22Rv1 (cell line): ENCODE results near the gene PKP2.

Experiments
- H3K27ac ChIP-seq: fragments of 450-650 bp; 2 replicates; pipeline ENCODE4 v1.5.1; 2017
- ZFX ChIP-seq: fragments of 450-650 bp; IDR thresholded peaks from 2 replicates; pipeline ENCODE4 v1.6.1; 2017; ENCODE audit warnings: antibody characterized with exemption, borderline replicate concordance
- TF ChIP-seq, protein P1 (sequence below): fragments of 450-650 bp; IDR thresholded peaks from 2 replicates; pipeline ENCODE4 v1.5.1; 2017; ENCODE audit warnings: mild to moderate bottlenecking

PKP2 gene

GRCh38 chr12:32788405-32788804 is 108.2 kb downstream of the PKP2 start:
- TF ChIP-seq ZFX = no peak
- H3K27ac ChIP-seq = no peak overlapping the region

DNA sequence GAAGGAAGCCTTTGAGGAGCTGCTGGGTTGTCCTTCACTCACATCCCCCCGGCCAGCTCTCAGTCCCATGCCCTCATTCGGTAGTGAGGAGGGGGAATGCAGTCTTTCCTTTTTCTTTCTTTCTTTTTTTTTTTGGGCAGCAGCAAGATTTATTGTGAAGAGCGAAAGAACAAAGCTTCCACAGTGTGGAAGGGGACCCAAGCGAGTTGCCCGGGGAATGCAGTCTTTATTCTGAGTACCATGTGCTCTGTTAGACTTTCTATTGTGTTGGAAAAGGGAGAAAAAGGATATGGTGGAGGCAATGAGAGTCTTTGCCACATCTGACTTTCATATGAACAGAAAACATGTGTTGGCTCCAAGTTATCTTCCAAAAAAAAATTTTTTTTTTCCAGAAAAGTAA is 111.0 kb downstream of the PKP2 start:
- H3K27ac ChIP-seq = no peak overlapping the region
- TF ChIP-seq, protein P1, sequence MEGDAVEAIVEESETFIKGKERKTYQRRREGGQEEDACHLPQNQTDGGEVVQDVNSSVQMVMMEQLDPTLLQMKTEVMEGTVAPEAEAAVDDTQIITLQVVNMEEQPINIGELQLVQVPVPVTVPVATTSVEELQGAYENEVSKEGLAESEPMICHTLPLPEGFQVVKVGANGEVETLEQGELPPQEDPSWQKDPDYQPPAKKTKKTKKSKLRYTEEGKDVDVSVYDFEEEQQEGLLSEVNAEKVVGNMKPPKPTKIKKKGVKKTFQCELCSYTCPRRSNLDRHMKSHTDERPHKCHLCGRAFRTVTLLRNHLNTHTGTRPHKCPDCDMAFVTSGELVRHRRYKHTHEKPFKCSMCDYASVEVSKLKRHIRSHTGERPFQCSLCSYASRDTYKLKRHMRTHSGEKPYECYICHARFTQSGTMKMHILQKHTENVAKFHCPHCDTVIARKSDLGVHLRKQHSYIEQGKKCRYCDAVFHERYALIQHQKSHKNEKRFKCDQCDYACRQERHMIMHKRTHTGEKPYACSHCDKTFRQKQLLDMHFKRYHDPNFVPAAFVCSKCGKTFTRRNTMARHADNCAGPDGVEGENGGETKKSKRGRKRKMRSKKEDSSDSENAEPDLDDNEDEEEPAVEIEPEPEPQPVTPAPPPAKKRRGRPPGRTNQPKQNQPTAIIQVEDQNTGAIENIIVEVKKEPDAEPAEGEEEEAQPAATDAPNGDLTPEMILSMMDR = no peak
- no peak for TF ChIP-seq ZFX

DNA sequence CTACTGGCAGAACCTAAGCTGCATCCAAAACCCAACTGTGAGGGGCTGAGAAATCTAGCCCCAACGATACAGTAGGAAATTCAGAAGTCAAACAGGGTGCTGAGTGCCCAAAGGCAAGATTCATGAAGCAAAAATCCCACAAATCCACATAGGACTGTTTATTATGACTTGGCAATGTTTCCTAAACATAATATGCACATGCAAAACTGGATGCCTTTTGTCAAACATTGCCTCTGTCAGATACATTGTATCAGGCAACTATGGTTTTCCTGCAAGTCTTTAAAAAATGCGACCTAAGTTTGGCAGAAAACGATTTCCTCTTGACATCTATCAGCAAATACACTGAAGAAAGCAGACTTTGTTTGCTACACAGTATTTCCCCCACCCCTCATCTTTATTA is 113.5 kb downstream of the PKP2 start:
- TF ChIP-seq, protein P1 = no peak
- no peak overlapping the region for H3K27ac ChIP-seq

GRCh38 chr12:32780071-32780470 is 116.5 kb downstream of the PKP2 start:
- no peak for TF ChIP-seq ZFX
- TF ChIP-seq, protein P1 = no peak
- H3K27ac ChIP-seq = no peak overlapping the region

- no peak overlapping the region for H3K27ac ChIP-seq
- no peak for TF ChIP-seq ZFX
- TF ChIP-seq, protein P1 = no peak
Measured at GRCh38 chr12:32777691-32778175, 118.8 kb downstream of the PKP2 start.

- H3K27ac ChIP-seq = no peak overlapping the region
- TF ChIP-seq, protein P1 = no peak
- TF ChIP-seq ZFX = no peak
Measured at GRCh38 chr12:32777159-32777558, 119.4 kb downstream of the PKP2 start.

DNA sequence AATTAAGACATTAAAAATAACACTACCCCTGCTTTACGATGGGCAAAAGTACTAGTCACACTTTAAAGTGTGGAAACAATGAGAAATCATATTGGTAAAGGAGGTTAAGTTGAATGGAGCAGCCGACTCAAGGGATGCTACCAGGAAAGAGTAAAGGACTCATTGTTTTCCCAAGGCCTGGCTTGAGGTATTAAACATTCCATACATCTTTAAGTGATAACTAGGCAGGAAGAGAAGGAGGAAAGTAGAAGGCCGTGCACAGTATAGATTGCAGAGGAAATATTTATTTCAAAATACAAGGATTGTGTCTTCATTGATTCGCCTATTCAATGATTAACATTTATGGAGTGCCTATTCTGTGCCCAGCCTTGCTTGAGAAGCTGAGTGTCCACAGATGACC is 120.3 kb downstream of the PKP2 start:
- no peak overlapping the region for H3K27ac ChIP-seq
- TF ChIP-seq, protein P1 = no peak
- TF ChIP-seq ZFX = no peak

- TF ChIP-seq, protein P1 = no peak
- no peak for TF ChIP-seq ZFX
- no peak overlapping the region for H3K27ac ChIP-seq
Measured at GRCh38 chr12:32773691-32774090, 122.9 kb downstream of the PKP2 start.
